ENCODE data around the gene B4GALNT3. TPM values are rescaled to one million over a fixed set of nuclear protein-coding genes. Genes with fewer than 3 reads are reported as not detected.

Gene B4GALNT3
- total and polyA plus RNA-seq, 2 of the 13 experiments (the other 11 are each of a cell fraction or from before 2014, with no cell fraction given) = 3.2 to 4.4 TPM

DNA sequence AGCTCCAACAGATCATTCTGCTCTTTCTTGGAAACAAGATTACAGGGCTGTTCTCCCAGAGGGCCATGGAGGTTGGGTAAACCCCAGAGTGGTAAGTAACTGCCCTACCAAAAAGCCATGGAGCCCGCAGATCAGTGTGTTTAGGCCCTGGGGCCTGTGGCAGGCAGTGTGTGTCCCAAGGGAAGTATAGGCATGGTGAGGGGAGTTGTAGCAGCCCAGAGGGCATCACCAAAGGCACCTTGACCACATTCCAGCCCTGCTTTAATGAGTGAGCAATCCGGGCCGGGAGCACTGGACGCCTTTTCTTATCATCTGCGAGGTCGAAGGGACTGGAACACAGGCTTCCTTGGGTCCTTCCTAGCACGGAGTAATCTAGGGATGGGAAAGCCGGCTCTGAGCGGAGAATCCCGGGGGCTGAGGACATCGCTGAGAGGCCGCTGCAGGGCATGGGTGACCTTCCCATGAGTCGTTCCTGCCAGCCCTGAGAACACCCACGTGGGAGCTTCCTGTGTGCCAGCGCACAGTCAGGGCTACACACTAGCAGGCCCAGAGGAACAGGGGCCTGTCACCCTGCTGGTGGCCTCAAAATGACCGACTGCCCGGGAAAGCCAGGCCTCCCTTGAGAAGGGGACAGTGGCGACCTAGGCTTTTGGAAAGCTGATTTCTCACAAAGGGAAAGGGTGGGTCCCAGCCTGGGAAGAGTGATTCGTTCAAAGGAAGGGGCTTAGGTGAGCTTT lies 112.2 kb downstream of the B4GALNT3 start (continued):
- TF ChIP-seq HIC2 (CRISPR knock-in tag; IDR thresholded peaks at IDR 0.05; ENCODE audit: low read depth) = peak; percentile 89
- TF ChIP-seq KDM1A (CRISPR knock-in tag; IDR thresholded peaks at IDR 0.05) = no peak
- peak; percentile 31; the same call in 1 of the 2 replicates for TF ChIP-seq KDM2A (CRISPR knock-in tag; IDR thresholded peaks at IDR 0.05; ENCODE audit: borderline replicate concordance, low read depth)
- TF ChIP-seq TBX3 (IDR thresholded peaks at IDR 0.05; ENCODE audit: borderline replicate concordance) = no peak
- no peak for TF ChIP-seq RNF219 (CRISPR knock-in tag; IDR thresholded peaks at IDR 0.05)
- TF ChIP-seq THYN1 (CRISPR knock-in tag; IDR thresholded peaks at IDR 0.05; ENCODE audit: borderline replicate concordance, low read depth) = no peak
- no peak for TF ChIP-seq SOX6 (IDR thresholded peaks at IDR 0.05)
- TF ChIP-seq SOX6 (CRISPR knock-in tag; IDR thresholded peaks at IDR 0.05) = peak; percentile 63
- TF ChIP-seq, protein P1, sequence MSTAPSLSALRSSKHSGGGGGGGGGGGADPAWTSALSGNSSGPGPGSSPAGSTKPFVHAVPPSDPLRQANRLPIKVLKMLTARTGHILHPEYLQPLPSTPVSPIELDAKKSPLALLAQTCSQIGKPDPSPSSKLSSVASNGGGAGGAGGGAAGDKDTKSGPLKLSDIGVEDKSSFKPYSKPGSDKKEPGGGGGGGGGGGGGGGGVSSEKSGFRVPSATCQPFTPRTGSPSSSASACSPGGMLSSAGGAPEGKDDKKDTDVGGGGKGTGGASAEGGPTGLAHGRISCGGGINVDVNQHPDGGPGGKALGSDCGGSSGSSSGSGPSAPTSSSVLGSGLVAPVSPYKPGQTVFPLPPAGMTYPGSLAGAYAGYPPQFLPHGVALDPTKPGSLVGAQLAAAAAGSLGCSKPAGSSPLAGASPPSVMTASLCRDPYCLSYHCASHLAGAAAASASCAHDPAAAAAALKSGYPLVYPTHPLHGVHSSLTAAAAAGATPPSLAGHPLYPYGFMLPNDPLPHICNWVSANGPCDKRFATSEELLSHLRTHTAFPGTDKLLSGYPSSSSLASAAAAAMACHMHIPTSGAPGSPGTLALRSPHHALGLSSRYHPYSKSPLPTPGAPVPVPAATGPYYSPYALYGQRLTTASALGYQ (CRISPR knock-in tag; IDR thresholded peaks at IDR 0.05) = no peak
- TF ChIP-seq ARHGAP35 (CRISPR knock-in tag; IDR thresholded peaks at IDR 0.05; ENCODE audit: borderline replicate concordance) = peak; percentile 71; the same call in 1 of the 2 replicates
- TF ChIP-seq E2F1 (CRISPR knock-in tag; IDR thresholded peaks at IDR 0.05) = 0 out of 2 replicates have a peak, but pooled peaks have one; percentile 23
- TF ChIP-seq FOSL1 (CRISPR knock-in tag; IDR thresholded peaks at IDR 0.05; ENCODE audit: borderline replicate concordance) = no peak
- TF ChIP-seq PRDM10 (CRISPR knock-in tag; IDR thresholded peaks at IDR 0.05; ENCODE audit: low read depth) = 0 out of 2 replicates have a peak, but pooled peaks have one; percentile 36
- no peak for TF ChIP-seq TBX2 (CRISPR knock-in tag; IDR thresholded peaks at IDR 0.05; ENCODE audit: borderline replicate concordance)
- TF ChIP-seq, protein P2, sequence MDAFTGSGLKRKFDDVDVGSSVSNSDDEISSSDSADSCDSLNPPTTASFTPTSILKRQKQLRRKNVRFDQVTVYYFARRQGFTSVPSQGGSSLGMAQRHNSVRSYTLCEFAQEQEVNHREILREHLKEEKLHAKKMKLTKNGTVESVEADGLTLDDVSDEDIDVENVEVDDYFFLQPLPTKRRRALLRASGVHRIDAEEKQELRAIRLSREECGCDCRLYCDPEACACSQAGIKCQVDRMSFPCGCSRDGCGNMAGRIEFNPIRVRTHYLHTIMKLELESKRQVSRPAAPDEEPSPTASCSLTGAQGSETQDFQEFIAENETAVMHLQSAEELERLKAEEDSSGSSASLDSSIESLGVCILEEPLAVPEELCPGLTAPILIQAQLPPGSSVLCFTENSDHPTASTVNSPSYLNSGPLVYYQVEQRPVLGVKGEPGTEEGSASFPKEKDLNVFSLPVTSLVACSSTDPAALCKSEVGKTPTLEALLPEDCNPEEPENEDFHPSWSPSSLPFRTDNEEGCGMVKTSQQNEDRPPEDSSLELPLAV (CRISPR knock-in tag; conservative IDR thresholded peaks at IDR 0.05; ENCODE audit: low read depth) = no peak
